Stimulated activated naive CD8-positive, alpha-beta T cell treated with anti-CD3 and anti-CD28 coated beads, Interleukin-15, Interleukin-2, amounts not matched to agents 100 ng/mL and 50 ng/mL, for 24 hours (primary cell): ENCODE results near the gene OSM.

Experiments used
- H3K27ac Mint-ChIP-seq: one replicate; pipeline ENCODE4 v1.8.0; 2021; ENCODE audit warnings: mild to moderate bottlenecking, mixed read lengths
- H3K27me3 Mint-ChIP-seq: one replicate; pipeline ENCODE4 v1.8.0; 2021; ENCODE audit warnings: mixed read lengths
- H3K36me3 Mint-ChIP-seq: one replicate; pipeline ENCODE4 v1.8.0; 2021; ENCODE audit warnings: low read depth, mixed read lengths
- H3K4me1 Mint-ChIP-seq: one replicate; pipeline ENCODE4 v1.8.0; 2021; ENCODE audit warnings: low read depth, mixed read lengths
- H3K4me3 Mint-ChIP-seq: one replicate; pipeline ENCODE4 v1.8.0; 2021; ENCODE audit warnings: mild to moderate bottlenecking, mixed read lengths
- H3K9me3 Mint-ChIP-seq: one replicate; pipeline ENCODE4 v1.8.0; 2021; ENCODE audit warnings: mixed read lengths

OSM gene

GRCh38 chr22:30282616-30283046, 16.0 kb upstream of the OSM start:
- no peaks in the 10 kb centered on the region for H3K36me3 Mint-ChIP-seq
- H3K27ac Mint-ChIP-seq, result no peak overlapping the region
- no peaks in the 10 kb centered on the region for H3K9me3 Mint-ChIP-seq
- H3K27me3 Mint-ChIP-seq, result peaks cover 3% of the 10 kb centered on the region
- H3K4me1 Mint-ChIP-seq, result peaks cover 15% of the 10 kb centered on the region
- no peak overlapping the region for H3K4me3 Mint-ChIP-seq

GRCh38 chr22:30280505-30280904, 13.9 kb upstream of the OSM start:
- Mint-ChIP-seq H3K4me3 (no peak overlapping the region), H3K27ac (no peak overlapping the region), H3K27me3 (peaks cover 3% of the 10 kb centered on the region), H3K9me3 (no peaks in the 10 kb centered on the region), H3K4me1 (peaks cover 31% of the 10 kb centered on the region), H3K36me3 (no peaks in the 10 kb centered on the region)

- no peak overlapping the region for H3K27ac Mint-ChIP-seq
- no peak overlapping the region for H3K4me3 Mint-ChIP-seq
- H3K36me3 Mint-ChIP-seq, result no peaks in the 10 kb centered on the region
- H3K4me1 Mint-ChIP-seq, result peaks cover 36% of the 10 kb centered on the region
- H3K27me3 Mint-ChIP-seq, result peaks cover 3% of the 10 kb centered on the region
- no peaks in the 10 kb centered on the region for H3K9me3 Mint-ChIP-seq
Observed at GRCh38 chr22:30279932-30280331, 13.3 kb upstream of the OSM start.

GRCh38 chr22:30279046-30279788, 12.6 kb upstream of the OSM start:
- Mint-ChIP-seq H3K4me1 (peaks cover 42% of the 10 kb centered on the region), H3K4me3 (no peak overlapping the region), H3K27me3 (peaks cover 3% of the 10 kb centered on the region), H3K27ac (no peak overlapping the region), H3K9me3 (no peaks in the 10 kb centered on the region), H3K36me3 (no peaks in the 10 kb centered on the region)

GRCh38 chr22:30277547-30278344, 11.1 kb upstream of the OSM start:
- H3K4me1 Mint-ChIP-seq, result peaks cover 37% of the 10 kb centered on the region

GRCh38 chr22:30276039-30276438, 9.4 kb upstream of the OSM start:
- Mint-ChIP-seq H3K27ac (peak overlapping the region; percentile 53), H3K4me1 (peaks cover 37% of the 10 kb centered on the region), H3K9me3 (no peaks in the 10 kb centered on the region), H3K36me3 (peaks cover 5% of the 10 kb centered on the region), H3K4me3 (no peak overlapping the region), H3K27me3 (peaks cover 3% of the 10 kb centered on the region)

More at GRCh38 chr22:30277547-30278344, 11.1 kb upstream of the OSM start:
- no peaks in the 10 kb centered on the region for H3K36me3 Mint-ChIP-seq
- peaks cover 3% of the 10 kb centered on the region for H3K27me3 Mint-ChIP-seq
- H3K9me3 Mint-ChIP-seq, result no peaks in the 10 kb centered on the region
- H3K4me3 Mint-ChIP-seq, result no peak overlapping the region
- no peak overlapping the region for H3K27ac Mint-ChIP-seq

- Mint-ChIP-seq H3K9me3 (no peaks in the 10 kb centered on the region), H3K4me3 (no peak overlapping the region), H3K27ac (peak overlapping the region; percentile 53), H3K4me1 (peaks cover 37% of the 10 kb centered on the region), H3K27me3 (peaks cover 3% of the 10 kb centered on the region), H3K36me3 (peaks cover 7% of the 10 kb centered on the region)
Observed at GRCh38 chr22:30275625-30276024, 9.0 kb upstream of the OSM start.

GRCh38 chr22:30274437-30274812, 7.8 kb upstream of the OSM start:
- no peak overlapping the region for H3K4me3 Mint-ChIP-seq
- no peak overlapping the region for H3K27ac Mint-ChIP-seq
- peaks cover 3% of the 10 kb centered on the region for H3K27me3 Mint-ChIP-seq
- no peaks in the 10 kb centered on the region for H3K9me3 Mint-ChIP-seq
- peaks cover 37% of the 10 kb centered on the region for H3K4me1 Mint-ChIP-seq
- peaks cover 14% of the 10 kb centered on the region for H3K36me3 Mint-ChIP-seq

GRCh38 chr22:30273711-30274436, 7.2 kb upstream of the OSM start:
- H3K4me3 Mint-ChIP-seq, result no peak overlapping the region
- peaks cover 2% of the 10 kb centered on the region for H3K27me3 Mint-ChIP-seq
- peaks cover 20% of the 10 kb centered on the region for H3K36me3 Mint-ChIP-seq
- peaks cover 35% of the 10 kb centered on the region for H3K4me1 Mint-ChIP-seq
- H3K27ac Mint-ChIP-seq, result no peak overlapping the region
- H3K9me3 Mint-ChIP-seq, result no peaks in the 10 kb centered on the region

GRCh38 chr22:30272781-30273601, 6.3 kb upstream of the OSM start:
- Mint-ChIP-seq H3K27ac (no peak overlapping the region), H3K4me3 (no peak overlapping the region), H3K9me3 (no peaks in the 10 kb centered on the region), H3K4me1 (peaks cover 42% of the 10 kb centered on the region), H3K27me3 (no peaks in the 10 kb centered on the region), H3K36me3 (peaks cover 26% of the 10 kb centered on the region)

GRCh38 chr22:30270832-30271231, 4.2 kb upstream of the OSM start:
- H3K27ac Mint-ChIP-seq, result no peak overlapping the region
- H3K4me3 Mint-ChIP-seq, result no peak overlapping the region
- H3K36me3 Mint-ChIP-seq, result peaks cover 31% of the 10 kb centered on the region
- no peaks in the 10 kb centered on the region for H3K9me3 Mint-ChIP-seq
- no peaks in the 10 kb centered on the region for H3K27me3 Mint-ChIP-seq
- peaks cover 36% of the 10 kb centered on the region for H3K4me1 Mint-ChIP-seq

- Mint-ChIP-seq H3K27ac (peak overlapping the region; percentile 98), H3K4me1 (peaks cover 40% of the 10 kb centered on the region), H3K4me3 (peak overlapping the region; percentile 89), H3K27me3 (no peaks in the 10 kb centered on the region), H3K36me3 (peaks cover 41% of the 10 kb centered on the region), H3K9me3 (no peaks in the 10 kb centered on the region)
Observed at GRCh38 chr22:30268331-30268730, 1.7 kb upstream of the OSM start.

- Mint-ChIP-seq H3K36me3 (peaks cover 46% of the 10 kb centered on the region), H3K4me1 (peaks cover 46% of the 10 kb centered on the region), H3K4me3 (peak overlapping the region; percentile 89), H3K27ac (peak overlapping the region; percentile 98), H3K9me3 (no peaks in the 10 kb centered on the region), H3K27me3 (no peaks in the 10 kb centered on the region)
Observed at GRCh38 chr22:30267382-30268302, 991 bp upstream of the OSM start.
